Placental epithelial cell (primary cell): ENCODE results near the gene ZNF618. TPM values are rescaled to one million over a fixed set of nuclear protein-coding genes. Genes with fewer than 3 reads are reported as not detected.

Experiments
- total RNA-seq: library from RNA; depleted of rRNA; stranded (reverse); fragments of >200 nt; gene quantifications from 2 replicates; pipeline ENCODE4 v1.2.3, GENCODE V29; 2012

The ZNF618 gene, protein sequence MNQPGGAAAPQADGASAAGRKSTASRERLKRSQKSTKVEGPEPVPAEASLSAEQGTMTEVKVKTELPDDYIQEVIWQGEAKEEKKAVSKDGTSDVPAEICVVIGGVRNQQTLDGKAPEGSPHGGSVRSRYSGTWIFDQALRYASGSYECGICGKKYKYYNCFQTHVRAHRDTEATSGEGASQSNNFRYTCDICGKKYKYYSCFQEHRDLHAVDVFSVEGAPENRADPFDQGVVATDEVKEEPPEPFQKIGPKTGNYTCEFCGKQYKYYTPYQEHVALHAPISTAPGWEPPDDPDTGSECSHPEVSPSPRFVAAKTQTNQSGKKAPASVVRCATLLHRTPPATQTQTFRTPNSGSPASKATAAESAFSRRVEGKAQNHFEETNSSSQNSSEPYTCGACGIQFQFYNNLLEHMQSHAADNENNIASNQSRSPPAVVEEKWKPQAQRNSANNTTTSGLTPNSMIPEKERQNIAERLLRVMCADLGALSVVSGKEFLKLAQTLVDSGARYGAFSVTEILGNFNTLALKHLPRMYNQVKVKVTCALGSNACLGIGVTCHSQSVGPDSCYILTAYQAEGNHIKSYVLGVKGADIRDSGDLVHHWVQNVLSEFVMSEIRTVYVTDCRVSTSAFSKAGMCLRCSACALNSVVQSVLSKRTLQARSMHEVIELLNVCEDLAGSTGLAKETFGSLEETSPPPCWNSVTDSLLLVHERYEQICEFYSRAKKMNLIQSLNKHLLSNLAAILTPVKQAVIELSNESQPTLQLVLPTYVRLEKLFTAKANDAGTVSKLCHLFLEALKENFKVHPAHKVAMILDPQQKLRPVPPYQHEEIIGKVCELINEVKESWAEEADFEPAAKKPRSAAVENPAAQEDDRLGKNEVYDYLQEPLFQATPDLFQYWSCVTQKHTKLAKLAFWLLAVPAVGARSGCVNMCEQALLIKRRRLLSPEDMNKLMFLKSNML
- 0.22 and 0.39 TPM in 2 replicates for total RNA-seq

DNA sequence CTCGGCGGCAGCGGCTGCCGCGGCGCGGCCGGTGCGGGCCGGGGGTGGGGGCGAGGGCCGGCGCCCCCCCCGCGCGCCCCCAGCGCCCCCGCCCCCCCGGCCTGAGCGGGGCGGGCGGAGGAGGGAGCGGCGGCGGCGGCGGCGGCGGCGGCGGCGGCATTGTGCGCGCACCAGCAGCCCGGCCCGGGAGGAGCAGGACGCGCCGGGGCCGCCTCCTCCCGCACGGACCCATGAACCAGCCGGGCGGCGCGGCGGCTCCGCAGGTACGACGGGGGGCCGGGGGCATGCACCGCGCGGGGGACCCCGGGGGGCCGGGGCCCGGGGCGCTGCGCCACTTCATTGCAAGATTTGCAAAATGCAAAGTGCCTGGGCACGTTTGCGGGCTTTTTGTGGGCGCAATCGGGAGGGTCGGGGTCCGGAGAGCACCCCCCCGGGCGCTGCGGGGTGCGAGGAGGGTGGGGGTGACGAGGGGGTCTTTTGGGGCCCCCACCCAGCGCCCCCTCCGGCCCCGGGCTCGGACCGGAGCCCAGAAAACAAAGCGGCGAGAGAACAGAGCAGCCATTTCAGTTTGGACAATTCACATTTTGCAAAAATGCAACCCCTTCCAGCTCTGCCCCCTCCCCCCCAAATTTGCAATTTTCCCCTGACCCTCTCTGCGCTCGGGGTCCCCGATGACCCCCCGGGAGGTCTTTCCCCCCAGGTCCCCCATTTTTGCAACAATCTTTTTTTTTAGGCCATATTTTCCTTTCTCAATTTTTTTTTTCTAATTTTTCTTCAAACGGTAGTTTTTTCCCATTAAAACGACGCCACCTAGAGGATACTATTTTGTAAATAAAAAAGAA lies at the start of gene ZNF618:
Gene ZNF618 (plus strand): TSS at position 159 of the 842 bp plus-strand sequence. CDS start 72 bp downstream, at position 231.

DNA sequence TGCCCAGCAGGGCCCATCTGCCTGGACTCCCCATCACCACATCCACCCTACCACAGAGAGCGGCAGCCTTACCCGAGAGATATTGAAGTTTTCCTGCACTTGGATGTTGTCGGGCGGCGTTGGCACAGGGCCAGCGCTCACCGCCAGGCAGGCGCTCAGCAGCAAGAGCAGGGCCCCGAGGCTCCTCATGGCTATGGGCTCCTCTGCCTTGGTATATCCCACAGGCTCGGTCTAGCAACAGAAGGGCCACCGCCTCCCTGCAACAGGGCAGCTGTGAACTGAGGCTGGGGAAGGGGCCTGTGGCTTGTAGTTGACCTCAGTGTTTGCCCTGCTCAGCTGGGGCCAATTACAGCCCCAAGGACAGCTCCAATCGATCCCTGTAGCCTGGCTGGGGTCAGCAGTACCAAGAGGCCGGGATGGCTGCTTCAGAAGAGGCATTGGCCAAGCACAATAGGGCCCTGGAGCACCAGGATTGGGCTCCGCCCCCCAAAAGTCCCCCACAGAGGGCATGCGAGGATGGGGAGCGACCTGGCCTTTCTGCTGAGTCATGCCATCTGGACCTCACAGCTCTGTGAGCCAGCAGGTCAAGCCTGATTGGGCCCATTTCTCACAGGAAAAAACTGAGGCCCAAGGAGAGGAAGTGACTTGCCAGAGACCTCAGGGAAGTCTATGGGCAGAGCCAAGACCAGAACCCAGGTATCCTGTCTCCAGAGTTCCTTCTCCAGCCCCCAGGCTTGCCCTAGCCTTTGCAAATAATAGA lies 202.1 kb downstream of the ZNF618 start, which contains the start of gene AMBP:
Gene AMBP (minus strand): TSS at position 280 of the 760 bp plus-strand sequence. CDS start 91 bp downstream, at position 189.

DNA sequence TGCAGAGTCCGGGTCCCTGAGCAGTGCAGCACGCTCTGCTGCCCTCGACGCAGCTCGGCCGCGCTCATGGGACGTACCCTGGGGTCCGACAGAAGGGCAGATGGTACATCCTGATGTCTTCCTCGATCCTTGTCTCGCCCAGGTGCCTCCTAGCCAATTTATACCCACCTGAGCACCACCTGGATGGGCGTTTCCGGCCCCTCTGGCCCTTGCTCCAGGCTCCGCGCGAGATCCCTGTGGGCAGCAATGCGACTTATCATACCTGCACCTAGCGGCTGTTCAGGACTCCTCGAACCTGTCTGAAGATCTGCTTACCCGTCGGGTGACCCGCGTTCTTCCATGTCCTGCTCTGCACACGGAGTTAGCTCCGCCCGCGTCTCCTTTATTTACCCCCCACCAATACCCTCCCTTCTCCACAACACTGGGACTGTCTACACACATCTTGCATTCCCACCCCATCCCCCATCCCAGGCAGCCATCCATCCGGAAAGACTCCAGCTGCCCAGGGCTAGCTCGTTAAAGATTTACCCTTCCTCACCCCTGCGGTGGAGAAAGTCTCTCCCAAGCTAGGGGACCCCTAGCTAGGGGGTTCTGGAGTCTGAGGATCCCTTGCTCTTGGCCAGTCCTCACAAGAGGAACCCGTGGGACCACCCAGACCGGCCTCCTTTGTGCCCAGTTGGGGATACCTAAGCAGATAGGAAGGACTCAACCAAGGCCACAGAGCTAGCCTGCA lies 223.0 kb downstream of the ZNF618 start, which contains the start of gene KIF12:
Gene KIF12 (minus strand): TSS at position 357 of the 733 bp plus-strand sequence. CDS start 16 bp downstream, at position 341.

Other genes with a start within 250 kb of the ZNF618 start
- not detected in 2 replicates for gene AMBP, start 202.0 kb downstream of the ZNF618 start, total RNA-seq
- gene KIF12, start 223.0 kb downstream of the ZNF618 start, total RNA-seq = not detected in 2 replicates